Measurements from ENCODE around the gene TTYH2. TPM values are rescaled to one million over a fixed set of nuclear protein-coding genes. Genes with fewer than 3 reads are reported as not detected.

Gene TTYH2
- 10 to 100 TPM in 1 of 4 donors, 1 to 10 TPM in 3; 5.1 to 16.4 (median 7.7) TPM for total RNA-seq
- polyA plus RNA-seq: 1 to 10 TPM in 2 of 3 donors, under 1 TPM in 1; 0.89 to 5.1 (median 2.9) TPM
- long read RNA-seq, donor 1, partial matches to known transcripts: 3 of 9 reads
- long read RNA-seq, donor 1, other reads (novel, unspliced or antisense): 3 of 9 reads
- long read RNA-seq, donor 2, transcript TTYH2-201 (14 exons, 3,490 nt): major isoform, 6 of 19 reads
- long read RNA-seq, donor 2, partial matches to known transcripts: 2 of 19 reads
- long read RNA-seq, donor 2, other reads (novel, unspliced or antisense): 7 of 19 reads

GRCh38 chr17:74212913-74213791, at the start of gene TTYH2:
TTYH2 (plus strand) TSS chr17:74213571; CDS start chr17:74213588, 17 bp downstream.
- Histone ChIP-seq H3K9me3 (no peaks in the 10 kb centered on the region), H3K36me3 (ENCODE audit: insufficient read depth in 1 of 2, low read depth in 1 of 2) (peaks cover 2 to 25% of the 10 kb centered on the region in 2 donors), H3K27ac (peak within 1 kb of the TSS; percentile 96), H3K4me3 (peak within 1 kb of the TSS; percentile 60), H3K27me3 (ENCODE audit: insufficient read depth in 3 of 3, low read length in 2 of 3) (no peaks in the 10 kb centered on the region), H3K4me1 (peaks cover 44% of the 10 kb centered on the region)
- TF ChIP-seq CTCF (IDR thresholded peaks at IDR 0.05): peak; percentile 33
- 0 to 1% (median 0%) methylated on average over 37 to 62 of the region's 62 CpGs for WGBS, 3 donors
- peak; percentile 92 to 94 for DNase-seq
- intact Hi-C loops (cut with DNase I): loop anchor here (2.0 to 10.0 kb wide), 5 partner anchors 84 to 242 kb away; partner anchors contain the start of genes BTBD17 (in 2 of the 2), GPR142 (in 1 of the 2) and GPRC5C (in 1 of the 2)
- ATAC-seq: peak; percentile 74 to 78 (median 75)

GRCh38 chr17:74163836-74164235, 49.5 kb upstream of the TTYH2 start:
- no peak for TF ChIP-seq CTCF (IDR thresholded peaks at IDR 0.05)
- WGBS, 3 donors: 74 to 80% (median 77%) methylated on average over 7 of the region's 7 CpGs
- Histone ChIP-seq H3K4me3 (no peak overlapping the region), H3K4me1 (no peaks in the 10 kb centered on the region), H3K27ac (no peak overlapping the region), H3K27me3 (ENCODE audit: insufficient read depth in 3 of 3, low read length in 2 of 3) (peaks cover 0 to 23% (median 4%) of the 10 kb centered on the region in 3 donors), H3K36me3 (ENCODE audit: insufficient read depth in 1 of 2, low read depth in 1 of 2) (no peaks in the 10 kb centered on the region), H3K9me3 (no peaks in the 10 kb centered on the region)
- intact Hi-C loops (cut with DNase I): no loop called here
- no peak for ATAC-seq
- no peak for DNase-seq

- 86 to 93% (median 92%) methylated on average over 9 of the region's 9 CpGs for WGBS, 3 donors
- no peak for TF ChIP-seq CTCF (IDR thresholded peaks at IDR 0.05)
- no peak overlapping the region for H3K4me3 ChIP-seq
- H3K9me3 ChIP-seq: no peaks in the 10 kb centered on the region
- H3K4me1 ChIP-seq: no peaks in the 10 kb centered on the region
- H3K27me3 ChIP-seq (ENCODE audit: insufficient read depth in 3 of 3, low read length in 2 of 3): peaks cover 0 to 20% (median 3%) of the 10 kb centered on the region in 3 donors
- no peak for DNase-seq
- no peak overlapping the region for H3K27ac ChIP-seq
- H3K36me3 ChIP-seq (ENCODE audit: insufficient read depth in 1 of 2, low read depth in 1 of 2): no peaks in the 10 kb centered on the region
- ATAC-seq: no peak
- intact Hi-C loops (cut with DNase I): no loop called here
Observed at GRCh38 chr17:74164446-74165045, 48.8 kb upstream of the TTYH2 start.

GRCh38 chr17:74165797-74166365, 47.5 kb upstream of the TTYH2 start:
- no peak for TF ChIP-seq CTCF (IDR thresholded peaks at IDR 0.05)
- Histone ChIP-seq H3K4me3 (no peak overlapping the region), H3K27me3 (ENCODE audit: insufficient read depth in 3 of 3, low read length in 2 of 3) (peaks cover 0 to 20% (median 0%) of the 10 kb centered on the region in 3 donors), H3K27ac (no peak overlapping the region), H3K4me1 (no peaks in the 10 kb centered on the region), H3K9me3 (no peaks in the 10 kb centered on the region), H3K36me3 (ENCODE audit: insufficient read depth in 1 of 2, low read depth in 1 of 2) (no peaks in the 10 kb centered on the region)
- no peak for DNase-seq
- intact Hi-C loops (cut with DNase I): no loop called here
- no peak for ATAC-seq
- WGBS, 3 donors: 60 to 67% (median 65%) methylated on average over 8 of the region's 8 CpGs
